HG02885 (cell line): Measurements from ENCODE around the gene USP2.

Experiments
- ATAC-seq: cut with Tn5 transposase; IDR thresholded peaks from one replicate; pipeline ENCODE4 v1.9.1; 2021; ENCODE audit warnings: mild to moderate bottlenecking; ENCODE audit not compliant: unreplicated experiment, poor library complexity

The USP2 gene

GRCh38 chr11:119332111-119332765 lies 49.3 kb downstream of the USP2 start:
- ATAC-seq = no peak

- no peak for ATAC-seq
Observed at GRCh38 chr11:119330237-119330636, 51.3 kb downstream of the USP2 start.

- no peak for ATAC-seq
Observed at GRCh38 chr11:119329320-119329719, 52.2 kb downstream of the USP2 start.

- no peak for ATAC-seq
Observed at GRCh38 chr11:119324189-119324588, 57.3 kb downstream of the USP2 start.

GRCh38 chr11:119323532-119324033 lies 57.9 kb downstream of the USP2 start:
- no peak for ATAC-seq

- no peak for ATAC-seq
Observed at GRCh38 chr11:119322921-119323531, 58.5 kb downstream of the USP2 start.

GRCh38 chr11:119322360-119322739 lies 59.1 kb downstream of the USP2 start:
- ATAC-seq = no peak

- peak; percentile 50 for ATAC-seq
Observed at GRCh38 chr11:119320776-119321524, 60.5 kb downstream of the USP2 start.

- ATAC-seq = no peak
Observed at GRCh38 chr11:119320240-119320775, 61.2 kb downstream of the USP2 start.

GRCh38 chr11:119319700-119320239 lies 61.7 kb downstream of the USP2 start:
- no peak for ATAC-seq

- ATAC-seq = no peak
Observed at GRCh38 chr11:119319136-119319699, 62.3 kb downstream of the USP2 start.

- ATAC-seq = no peak
Observed at GRCh38 chr11:119318240-119319135, 63.0 kb downstream of the USP2 start.

- ATAC-seq = no peak
Observed at GRCh38 chr11:119317592-119318239, 63.8 kb downstream of the USP2 start.

GRCh38 chr11:119316729-119317591 lies 64.5 kb downstream of the USP2 start, which contains the start of gene MCAM:
Gene MCAM (minus strand): TSS chr11:119317130. CDS start chr11:119317101, 29 bp downstream.
- no peak for ATAC-seq

GRCh38 chr11:119316016-119316728 lies 65.3 kb downstream of the USP2 start:
- no peak for ATAC-seq

- ATAC-seq = no peak
Observed at GRCh38 chr11:119315131-119316015, 66.1 kb downstream of the USP2 start.
